GM19455 (cell line): ENCODE results near the gene ANKRD9.
"Not testable (repeated sequence)": the region's sequence is repeated elsewhere in the genome, so short reads cannot be mapped to it uniquely, and the experiment has no call there.

ENCODE experiments used
- ATAC-seq: cut with Tn5 transposase; IDR thresholded peaks from one replicate; pipeline ENCODE4 v1.9.1; 2021; ENCODE audit not compliant: unreplicated experiment

Gene ANKRD9, protein sequence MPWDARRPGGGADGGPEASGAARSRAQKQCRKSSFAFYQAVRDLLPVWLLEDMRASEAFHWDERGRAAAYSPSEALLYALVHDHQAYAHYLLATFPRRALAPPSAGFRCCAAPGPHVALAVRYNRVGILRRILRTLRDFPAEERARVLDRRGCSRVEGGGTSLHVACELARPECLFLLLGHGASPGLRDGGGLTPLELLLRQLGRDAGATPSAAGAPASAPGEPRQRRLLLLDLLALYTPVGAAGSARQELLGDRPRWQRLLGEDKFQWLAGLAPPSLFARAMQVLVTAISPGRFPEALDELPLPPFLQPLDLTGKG

DNA sequence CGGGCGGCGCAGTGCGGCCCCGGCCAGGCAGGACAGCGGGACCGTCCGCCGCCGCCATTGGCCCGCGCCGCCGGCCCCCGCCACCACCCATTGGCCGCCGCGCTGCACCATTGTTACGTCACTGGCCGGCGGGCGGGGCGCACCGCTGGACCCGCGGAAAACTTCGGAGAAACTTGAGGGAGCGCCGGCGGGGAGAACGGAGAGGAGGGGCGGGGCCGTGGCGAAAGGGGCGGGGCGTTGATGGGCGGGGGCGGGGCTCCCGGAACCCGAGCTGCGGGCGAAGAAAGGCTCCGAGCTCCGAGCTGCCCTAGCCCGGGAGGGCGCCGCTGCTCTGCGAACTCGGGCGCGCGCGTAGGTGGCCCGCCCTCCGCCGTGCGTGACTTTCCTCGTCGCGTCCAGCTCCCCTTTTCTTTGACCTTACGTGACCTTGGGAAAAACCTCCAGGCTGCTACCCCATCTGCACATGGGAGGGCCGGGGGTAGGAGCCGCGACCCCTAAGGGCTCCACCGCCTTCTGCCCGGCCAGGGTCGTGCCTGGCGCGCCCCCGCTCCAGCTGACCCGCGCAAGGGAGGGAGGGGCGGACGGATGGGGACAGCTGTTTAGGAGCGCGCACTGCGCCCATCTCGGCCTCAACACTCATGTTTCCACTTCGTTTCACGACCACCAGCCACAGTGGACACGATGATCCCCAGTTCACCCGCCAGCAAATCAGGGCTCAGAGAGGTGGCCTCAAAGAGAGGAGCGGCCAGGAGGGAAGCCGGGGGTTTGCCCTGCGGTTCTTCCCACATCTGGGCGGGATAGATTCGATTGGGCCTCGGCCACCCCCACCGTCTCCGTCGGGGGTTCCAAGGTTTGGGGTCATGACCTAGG, at the start of gene ANKRD9:
ANKRD9 (minus strand) TSS at position 31 of the 870 bp plus-strand sequence. CDS start 1,887 bp downstream, outside the sequence.
- ATAC-seq, result peak; percentile 76

DNA sequence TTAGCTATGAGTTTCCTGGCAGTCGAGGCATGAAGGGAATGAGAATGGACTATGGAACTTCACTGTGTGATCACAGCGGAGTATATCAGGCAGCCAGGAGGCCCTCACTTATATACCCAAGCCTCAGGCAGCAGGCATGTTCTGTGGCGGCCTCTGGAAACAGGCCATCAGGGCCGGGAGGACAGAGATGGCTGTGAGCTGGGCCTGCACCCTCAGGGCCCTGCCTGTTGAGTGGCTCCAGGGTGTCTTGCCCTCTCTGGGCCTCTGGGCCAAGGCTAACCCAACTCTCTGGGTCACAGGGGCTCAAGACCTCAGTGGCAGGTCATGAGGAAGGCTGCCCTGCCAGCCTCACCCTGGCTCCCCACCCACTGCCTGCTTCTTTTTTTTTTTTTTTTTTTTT, 49.0 kb upstream of the ANKRD9 start:
- no peak for ATAC-seq

DNA sequence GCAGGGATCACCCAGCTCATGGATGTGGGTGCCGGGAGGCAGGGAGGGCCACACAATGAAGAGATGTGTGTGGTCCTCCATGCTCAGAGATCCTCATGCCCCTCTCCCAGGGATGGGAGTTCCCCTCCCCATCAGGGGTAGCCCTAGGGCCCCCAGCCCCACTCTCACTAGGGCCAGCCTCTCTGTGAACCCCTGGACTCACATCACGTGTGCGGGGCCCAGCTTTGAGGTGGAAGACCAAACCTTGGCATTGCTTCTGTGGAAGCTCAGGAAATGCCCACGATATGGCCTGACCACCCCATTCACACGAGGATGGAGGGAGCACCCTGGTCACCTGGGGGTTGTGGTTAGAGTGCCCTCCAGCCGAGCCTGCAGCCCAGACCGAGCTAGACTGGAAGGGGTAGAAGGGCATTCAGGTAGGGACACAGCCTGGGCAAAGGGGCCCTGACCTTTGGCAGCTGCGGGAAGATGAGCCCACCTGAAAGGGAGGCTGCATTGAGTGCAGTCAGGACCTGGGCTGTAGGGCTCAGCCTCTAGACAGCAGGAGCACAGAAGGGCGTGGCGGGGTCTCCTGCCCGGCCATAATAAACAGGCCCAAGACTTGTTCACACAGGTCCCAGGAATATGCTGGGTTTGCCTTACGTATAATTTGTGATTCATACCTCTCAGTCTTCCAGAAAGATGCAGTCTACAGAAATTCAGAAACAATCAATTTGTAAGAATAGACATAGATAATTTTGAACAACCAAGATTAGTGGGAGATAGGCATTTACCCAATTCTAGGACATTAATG, 48.1 kb upstream of the ANKRD9 start:
- ATAC-seq, result no peak

DNA sequence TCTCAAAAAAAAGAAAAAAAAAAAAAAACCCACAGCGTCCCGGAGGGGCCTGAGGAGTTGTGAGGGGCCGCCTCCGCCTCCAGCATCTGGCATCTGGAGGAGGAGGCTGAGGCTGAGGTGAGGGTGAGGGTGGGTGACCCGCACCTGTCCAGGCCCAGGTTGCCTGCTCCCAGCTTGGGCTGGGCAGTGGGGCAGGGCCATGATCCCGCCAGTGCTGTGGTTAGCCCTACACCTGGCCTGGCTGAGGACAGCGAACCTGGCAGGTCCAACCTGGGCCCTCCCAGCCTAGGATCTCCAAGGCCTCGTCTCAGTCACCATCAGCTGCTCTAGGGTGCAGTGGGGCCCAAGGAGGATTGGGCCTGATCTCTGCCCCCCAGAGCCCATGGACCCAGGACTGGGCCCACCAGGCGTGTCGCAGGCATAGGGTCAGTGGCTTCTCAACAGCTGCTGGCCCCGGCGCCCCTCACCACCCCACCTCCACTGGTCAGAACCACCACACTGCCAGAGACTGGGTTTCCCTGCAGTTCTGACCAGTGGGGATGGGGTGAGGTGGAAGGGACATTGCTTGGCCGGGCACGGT, 46.6 kb upstream of the ANKRD9 start:
- no peak for ATAC-seq

DNA sequence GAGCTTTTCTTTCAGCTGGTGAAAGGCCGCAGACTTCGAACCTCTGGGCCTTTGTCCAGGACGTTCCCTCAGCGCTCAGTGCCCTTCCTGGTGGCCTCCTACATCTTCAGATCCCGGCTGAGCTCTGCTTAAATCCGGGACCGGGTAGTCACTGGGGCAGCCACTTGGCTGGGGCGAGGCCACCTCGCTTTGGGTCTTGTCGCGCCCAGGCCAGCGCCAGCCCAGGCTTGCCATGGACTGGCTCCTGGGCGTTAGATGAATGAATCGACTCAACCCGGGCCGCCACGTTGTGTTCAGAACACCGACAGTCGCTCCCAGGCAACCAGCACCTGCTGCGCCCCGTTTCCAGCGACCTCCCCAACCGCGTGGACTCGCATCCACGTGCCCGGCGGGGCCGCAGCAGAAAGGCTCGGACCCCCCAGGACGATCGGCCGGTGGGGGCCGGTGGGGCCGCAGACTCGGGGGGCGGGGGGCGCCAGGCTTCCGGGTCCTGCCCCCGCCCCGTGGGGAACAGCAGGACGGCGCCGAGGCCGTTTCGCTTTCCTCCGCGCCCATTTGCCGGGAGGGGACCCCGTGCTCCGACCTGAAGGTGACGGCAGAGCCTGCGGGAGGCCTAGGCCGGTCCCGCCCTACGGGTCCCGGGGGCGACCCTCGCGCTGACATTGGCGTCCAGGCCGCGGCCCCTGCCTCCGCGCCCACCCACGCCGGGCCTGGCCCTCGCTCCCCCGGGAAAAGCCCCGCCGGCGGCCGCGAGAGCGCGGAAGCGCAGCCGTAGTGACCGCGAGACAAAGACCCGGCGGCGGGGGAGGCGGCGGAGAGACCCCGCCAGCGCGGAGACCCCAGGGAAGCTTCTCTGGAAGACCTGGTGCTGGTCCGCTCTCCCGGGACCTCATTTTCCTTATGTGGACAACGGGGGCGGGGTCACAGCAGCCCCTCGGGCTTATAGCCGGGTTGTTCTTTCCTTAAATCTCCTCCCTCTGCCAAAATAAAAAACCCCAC, 45.5 kb upstream of the ANKRD9 start:
- no peak for ATAC-seq

DNA sequence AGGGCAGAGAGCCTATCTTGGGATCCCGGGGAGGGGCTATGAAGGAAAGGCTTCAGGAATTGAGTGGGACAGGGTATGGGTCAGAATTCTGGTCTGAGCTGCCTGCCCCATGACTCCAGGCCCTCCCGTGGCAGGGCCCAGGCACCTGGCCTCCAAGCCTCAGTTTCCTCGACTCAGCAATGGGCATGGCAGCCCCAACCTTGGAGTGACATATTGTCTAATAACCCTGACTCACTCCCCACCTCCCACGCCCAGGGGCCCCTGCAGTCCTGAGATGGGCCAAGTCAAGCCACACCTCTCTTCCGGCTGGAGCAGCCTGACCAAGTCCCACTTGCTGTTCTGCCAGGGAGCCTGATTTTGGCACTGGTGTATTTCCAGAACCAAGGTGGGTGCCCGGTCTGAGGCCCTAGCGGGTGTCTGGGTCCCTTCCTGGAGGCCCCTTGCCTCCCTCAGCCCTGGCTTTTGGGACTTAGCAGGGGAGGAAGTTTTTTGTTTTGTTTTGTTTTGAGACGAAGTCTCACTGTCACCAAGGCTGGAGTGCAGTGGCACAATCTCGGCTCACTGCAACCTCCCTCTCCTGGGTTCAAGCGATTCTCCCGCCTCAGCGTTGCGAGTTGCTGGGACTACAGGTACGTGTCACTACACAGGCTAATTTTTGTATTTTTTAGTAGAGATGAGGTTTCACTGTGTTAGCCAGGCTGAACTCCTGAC, 42.6 kb upstream of the ANKRD9 start:
- ATAC-seq, result no peak

DNA sequence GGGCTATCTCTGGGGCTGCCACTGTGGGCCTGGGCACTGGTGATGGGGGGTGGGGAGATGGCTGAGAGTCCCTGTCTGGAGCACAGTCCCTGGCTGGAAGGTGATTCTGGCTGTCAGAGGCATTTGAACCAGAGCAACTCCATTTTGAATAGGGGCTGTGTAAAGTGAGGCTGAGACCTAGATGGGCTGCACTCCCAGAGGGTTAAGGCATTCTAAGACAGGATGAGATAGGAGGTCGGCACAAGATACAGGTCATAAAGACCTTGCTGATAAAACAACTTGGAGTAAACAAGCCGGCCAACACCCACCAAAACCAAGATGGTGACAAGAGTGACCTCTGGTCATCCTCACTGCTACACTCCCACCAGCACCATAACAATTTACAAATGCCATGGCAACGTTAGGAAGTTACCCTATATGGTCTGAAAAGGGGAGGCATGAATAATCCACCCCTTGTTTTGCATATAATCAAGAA, 41.4 kb upstream of the ANKRD9 start:
- not testable (repeated sequence) for ATAC-seq

DNA sequence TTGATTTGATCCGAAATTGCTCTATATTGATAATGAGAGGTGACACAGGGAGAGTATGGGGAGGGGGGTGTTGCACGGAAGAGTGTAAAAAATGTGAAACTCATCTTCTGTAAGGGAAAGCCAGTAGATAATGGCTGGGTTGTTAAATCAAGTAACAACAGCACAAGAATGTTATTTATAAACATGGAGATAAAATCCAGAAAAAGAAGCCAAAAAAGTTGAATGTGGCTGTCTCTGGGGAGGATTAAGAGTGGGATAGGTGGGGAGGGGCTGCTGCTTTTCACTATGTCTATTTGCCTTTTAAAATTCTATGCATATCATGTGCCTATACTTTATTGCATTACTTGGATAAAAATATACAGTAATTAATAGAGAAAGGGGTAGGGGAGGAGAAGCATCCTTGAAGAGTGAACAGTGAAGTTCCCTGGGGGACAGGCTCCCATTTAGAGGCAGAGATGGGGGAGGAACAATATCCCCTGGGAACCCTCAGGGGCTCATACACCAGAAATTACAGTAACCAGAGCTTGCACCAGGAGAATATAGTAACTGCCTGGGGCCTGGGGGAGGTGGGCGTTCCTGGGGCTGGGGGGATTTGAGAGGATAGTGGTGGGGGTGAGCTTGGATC, 39.2 kb upstream of the ANKRD9 start:
- no peak for ATAC-seq

DNA sequence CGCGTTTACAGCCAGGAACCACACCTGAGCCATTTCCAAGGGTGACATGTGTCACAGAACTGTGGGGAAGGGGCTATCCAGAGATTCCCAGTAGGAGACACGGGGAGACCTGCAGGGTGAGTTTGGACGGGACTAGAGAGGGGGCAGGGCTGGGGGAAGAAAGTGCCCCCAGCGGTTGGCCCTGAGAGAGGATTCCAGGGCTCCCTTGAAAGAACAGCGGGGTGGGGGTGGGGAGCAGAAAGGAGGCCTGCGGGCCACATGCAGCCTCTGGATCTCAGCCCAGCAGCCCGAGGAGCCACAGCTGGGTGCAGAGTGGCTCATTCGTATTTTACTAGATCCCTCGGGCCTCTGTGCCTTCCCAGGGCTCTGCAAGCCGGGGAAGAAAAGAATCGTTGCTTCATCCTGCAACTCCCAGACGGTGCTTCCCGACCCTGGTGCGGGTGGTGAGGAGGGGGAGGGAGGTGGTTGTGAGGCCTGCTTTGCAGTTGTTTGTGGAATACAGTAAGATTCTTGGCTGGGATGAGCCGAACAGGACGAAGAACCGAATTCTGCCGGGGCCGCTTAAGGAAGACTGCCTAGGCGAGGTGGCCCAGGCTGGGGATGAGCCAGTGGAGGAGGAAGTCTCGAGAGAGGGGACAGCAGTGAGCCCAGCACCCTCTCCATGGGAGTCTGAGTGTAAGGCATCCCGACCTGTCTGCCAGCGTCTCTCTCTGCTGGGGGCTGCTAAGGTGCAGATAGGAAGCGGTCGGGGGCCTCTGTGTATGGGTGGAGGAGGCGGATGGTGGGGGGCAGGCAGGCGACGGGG, 36.1 kb upstream of the ANKRD9 start:
- ATAC-seq, result no peak

DNA sequence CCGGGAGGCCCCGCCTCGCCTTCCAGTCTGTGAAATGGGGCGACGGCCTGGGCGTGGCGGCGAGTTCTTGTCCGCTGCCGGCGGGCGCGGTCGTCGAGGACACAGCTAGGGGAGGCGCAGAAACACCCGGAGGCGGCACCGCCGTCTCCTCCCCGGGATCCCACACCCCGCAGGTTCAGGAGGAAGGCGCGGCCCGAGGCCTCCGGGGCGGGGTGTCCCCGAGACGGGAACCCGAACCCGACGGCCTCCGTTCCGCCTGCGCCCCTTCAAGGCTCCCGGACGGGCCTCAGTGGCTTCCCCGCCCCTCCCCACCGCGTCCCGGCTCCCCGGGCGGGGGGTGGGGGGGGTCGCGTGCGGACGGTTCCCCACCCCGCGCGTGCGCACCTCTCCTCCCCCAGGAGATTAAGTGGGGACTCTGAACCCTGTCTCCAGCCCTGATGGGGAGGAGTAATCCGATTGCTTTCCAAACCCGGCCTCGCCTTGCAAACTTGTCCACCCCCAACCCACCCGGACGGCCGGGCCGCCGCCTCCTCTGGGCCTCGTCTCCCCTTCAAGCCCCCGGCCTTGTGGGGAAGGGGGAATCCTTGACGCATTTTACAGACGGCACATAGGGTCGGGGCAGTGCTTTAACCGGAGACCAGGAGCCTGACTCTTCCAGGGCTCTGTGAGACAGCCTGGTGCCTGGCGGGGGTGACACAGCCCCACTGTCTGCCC, 35.3 kb upstream of the ANKRD9 start:
- no peak for ATAC-seq

DNA sequence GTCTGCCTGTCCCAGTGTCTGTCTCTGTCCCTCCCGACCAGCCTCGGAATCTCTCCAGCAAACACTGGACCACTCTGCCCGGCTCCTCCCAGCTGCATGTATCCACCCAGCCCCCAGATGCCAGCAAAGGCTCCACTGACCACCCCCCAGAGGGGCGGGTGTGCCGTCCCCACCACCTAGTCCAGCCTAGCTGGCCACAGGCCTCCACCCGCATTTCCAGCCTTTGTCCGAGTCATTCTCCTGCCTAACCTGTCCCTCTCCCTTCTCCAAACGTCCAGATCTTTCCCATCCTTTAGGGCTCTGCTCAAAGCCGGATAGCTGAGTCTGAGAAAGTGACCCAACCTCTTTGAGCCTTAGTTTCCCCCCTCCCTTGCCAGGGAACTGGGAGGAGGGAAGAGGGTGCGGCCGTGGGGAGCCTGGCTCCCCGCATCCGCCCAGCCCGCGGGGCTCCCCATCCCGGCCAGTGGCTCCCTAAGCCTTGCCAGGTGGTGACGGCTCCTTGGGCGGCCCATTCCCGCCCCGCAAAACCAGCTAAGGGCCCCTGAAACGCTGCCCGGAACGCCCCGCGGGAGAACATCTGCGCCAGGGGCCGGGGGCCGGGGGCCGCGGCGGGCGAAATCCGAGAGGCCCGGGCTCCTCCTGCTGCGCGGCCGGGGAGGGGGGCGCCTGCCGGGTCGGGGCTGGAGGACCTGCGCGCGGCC, 34.6 kb upstream of the ANKRD9 start:
- ATAC-seq, result no peak

DNA sequence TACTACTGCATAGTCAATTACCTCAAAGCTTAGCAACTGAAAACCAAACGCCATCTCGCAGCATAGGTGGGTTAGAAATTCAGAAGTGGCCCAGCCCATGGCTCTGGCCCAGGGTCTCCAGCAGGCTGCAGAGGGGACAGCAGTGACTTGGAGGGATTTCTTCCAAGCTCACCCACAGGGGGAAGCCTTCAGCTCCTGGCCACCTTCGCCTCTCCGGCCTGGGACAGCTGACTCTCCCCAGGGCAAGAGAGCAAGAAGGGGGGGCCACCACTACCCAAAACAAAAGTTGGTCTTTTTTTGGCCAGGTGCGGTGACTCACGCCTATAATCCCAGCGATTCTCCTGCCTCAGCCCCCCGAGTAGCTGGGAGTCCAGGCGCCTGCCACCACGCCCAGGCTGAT, 32.2 kb upstream of the ANKRD9 start:
- no peak for ATAC-seq

DNA sequence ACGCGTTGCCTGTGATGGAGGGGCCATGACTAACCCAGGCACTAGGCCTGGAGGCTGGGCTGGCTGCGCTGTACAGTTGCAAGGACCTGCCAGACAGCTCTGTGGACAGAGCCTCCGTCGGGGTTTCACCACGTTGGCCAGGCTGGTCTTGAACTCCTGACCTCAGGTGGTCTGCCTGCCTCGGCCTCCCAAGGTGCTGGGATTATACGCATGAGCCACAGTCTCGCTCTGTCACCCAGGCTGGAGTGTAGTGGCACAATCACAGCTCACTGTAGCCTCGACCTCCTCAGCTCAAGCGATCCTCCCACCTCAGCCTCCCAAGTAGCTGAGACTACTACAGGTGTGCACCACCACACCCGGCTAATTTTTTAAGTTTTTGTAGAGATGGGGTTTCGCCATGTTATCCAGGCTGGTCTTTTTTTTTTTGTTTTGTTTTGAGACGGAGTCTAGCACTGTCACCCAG, 31.5 kb upstream of the ANKRD9 start:
- ATAC-seq, result not testable (repeated sequence)

DNA sequence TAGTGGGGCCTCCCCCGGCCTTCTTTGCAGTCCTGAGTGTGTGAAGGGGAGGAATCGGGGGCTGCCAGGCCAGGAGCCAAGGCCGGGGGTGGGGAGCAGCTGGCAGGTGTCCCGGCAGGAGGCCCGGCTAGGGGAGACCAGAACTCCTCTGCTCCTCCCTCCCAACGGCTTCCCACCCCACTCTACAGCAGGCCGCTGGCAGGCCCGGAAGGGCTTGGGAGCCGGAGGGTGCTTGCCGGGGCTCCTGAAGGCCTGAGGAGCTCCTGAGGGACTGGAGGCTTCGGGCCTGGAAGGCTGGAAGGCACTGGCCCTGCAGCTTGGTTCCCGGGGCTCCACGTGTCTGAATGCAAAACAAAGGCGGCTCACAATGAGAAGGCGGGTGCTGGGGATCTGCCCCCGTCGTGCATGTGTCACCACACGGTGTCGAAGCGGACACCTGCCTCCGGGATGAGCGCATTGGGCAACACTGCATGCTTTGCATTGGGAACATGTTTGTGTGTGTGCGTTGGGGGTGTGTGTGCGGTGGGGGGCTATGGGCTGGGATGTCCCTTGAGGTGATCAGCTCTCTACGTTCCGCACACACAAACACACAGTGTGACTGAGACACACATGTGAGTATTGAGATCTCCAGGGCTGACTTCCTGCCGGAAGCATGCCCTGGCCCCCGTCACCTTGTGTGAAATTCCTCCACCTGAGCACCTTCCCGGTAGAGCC, 30.9 kb upstream of the ANKRD9 start:
- no peak for ATAC-seq

DNA sequence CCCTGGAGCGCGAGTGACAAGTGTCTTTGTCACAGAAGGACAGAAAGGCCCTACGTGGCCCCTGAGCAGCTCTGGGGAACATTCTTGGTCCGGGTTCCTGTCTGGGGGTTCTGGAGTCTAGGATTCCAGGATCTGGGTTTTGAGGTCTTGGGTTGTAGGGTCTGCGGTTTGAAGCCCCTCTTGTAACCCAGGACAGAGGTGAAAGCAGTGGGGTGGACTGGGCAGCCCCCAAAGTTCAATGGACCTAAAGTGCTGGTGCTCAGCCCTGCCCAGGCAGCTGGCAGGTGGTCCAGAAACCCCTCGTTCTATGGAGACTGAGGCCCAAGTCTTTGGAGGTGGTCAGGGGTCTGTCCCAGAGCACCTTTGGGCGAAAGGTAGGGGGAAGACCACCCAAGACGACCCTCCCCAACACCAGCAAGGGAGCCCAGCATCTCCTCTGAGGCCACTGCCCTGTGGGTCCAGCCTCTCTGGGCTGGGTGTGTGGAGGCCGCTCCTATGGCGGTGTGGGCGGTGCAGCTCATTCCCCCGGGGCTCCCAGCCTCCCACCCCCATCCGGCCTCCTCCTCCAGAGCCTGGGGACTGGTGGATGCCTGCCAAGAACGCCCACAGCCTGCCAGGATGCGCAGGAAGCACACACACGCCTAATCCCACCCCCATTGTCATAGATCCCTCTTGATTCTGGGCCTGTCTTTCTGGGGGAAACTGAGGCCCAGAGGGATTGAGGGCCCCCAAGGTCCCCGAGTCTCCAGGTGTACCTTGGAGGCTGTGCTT, 30.2 kb upstream of the ANKRD9 start:
- no peak for ATAC-seq
